Measurements from ENCODE around the gene KCNA2. TPM values are rescaled to one million over a fixed set of nuclear protein-coding genes. Genes with fewer than 3 reads are reported as not detected.

The KCNA2 gene
- polyA plus RNA-seq, 1 donor (not counting 4 experiments of a cell fraction or from before 2014, with no cell fraction given), result 0.03 TPM

DNA sequence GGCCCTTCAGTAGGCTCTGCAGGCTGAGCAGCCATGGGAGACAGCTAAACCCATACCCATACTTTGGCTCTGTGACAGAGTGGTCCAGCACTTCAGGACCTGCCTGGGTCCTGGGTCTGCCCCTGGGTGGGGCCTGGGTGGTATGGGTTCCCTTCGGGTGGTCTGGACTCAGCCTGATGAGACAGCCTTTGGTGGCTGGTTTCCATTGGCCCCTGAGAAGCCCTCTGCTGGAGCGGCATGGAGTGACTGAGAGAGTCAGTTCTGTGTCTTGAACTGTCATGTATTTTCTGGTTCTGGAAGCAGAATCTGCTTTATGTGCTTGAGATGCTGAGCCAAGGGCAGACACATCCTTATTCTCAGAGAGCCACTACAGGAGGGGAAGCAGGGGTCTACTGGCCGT lies 31.3 kb upstream of the KCNA2 start:
- Histone ChIP-seq H3K9me1 (ENCODE audit: control insufficient read depth, extremely low read depth, insufficient read depth, low read length) (no peaks in the 10 kb centered on the region), H3K27me3 (ENCODE audit: control insufficient read depth, extremely low read depth, insufficient read depth, low read length) (peaks cover 5% of the 10 kb centered on the region), H3K4me2 (ENCODE audit: control insufficient read depth, extremely low read depth, insufficient read depth, low read depth, low read length) (no peak overlapping the region), H3K9ac (ENCODE audit: control insufficient read depth, extremely low read depth, insufficient read depth, low read length) (no peak overlapping the region), H3K27ac (ENCODE audit: control insufficient read depth, insufficient read depth, low read length) (no peak overlapping the region), H3K36me3 (ENCODE audit: control insufficient read depth in 2 of 2, extremely low read depth in 1 of 2, insufficient read depth in 2 of 2, low read length in 2 of 2) (no peaks in the 10 kb centered on the region), H4K20me1 (ENCODE audit: control insufficient read depth, extremely low read depth, insufficient read depth, low read length) (no peaks in the 10 kb centered on the region), H2AFZ (ENCODE audit: control insufficient read depth, low read length) (no peak overlapping the region), H3K9me3 (ENCODE audit: control insufficient read depth, low read depth, low read length) (no peaks in the 10 kb centered on the region), H3K4me1 (ENCODE audit: control insufficient read depth, extremely low read depth, insufficient read depth, low read length) (no peaks in the 10 kb centered on the region), H3K4me3 (ENCODE audit: control insufficient read depth in 2 of 3, extremely low read depth in 1 of 3, insufficient read depth in 2 of 3, low read depth in 1 of 3, low read length in 3 of 3) (no peak overlapping the region), H3K79me2 (ENCODE audit: control insufficient read depth, insufficient read depth, low read length) (no peaks in the 10 kb centered on the region)
- DNase-seq (ENCODE audit: low read depth, low spot score), result no peak
- dilution Hi-C loops (cut with MboI; ENCODE audit: extremely low pct_ligation_motif_present, low sequenced_read_pairs), result no loop called here
- TF ChIP-seq, protein P1, sequence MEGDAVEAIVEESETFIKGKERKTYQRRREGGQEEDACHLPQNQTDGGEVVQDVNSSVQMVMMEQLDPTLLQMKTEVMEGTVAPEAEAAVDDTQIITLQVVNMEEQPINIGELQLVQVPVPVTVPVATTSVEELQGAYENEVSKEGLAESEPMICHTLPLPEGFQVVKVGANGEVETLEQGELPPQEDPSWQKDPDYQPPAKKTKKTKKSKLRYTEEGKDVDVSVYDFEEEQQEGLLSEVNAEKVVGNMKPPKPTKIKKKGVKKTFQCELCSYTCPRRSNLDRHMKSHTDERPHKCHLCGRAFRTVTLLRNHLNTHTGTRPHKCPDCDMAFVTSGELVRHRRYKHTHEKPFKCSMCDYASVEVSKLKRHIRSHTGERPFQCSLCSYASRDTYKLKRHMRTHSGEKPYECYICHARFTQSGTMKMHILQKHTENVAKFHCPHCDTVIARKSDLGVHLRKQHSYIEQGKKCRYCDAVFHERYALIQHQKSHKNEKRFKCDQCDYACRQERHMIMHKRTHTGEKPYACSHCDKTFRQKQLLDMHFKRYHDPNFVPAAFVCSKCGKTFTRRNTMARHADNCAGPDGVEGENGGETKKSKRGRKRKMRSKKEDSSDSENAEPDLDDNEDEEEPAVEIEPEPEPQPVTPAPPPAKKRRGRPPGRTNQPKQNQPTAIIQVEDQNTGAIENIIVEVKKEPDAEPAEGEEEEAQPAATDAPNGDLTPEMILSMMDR (optimal IDR thresholded peaks at IDR 0.05 in 1 of 3, IDR thresholded peaks at IDR 0.05 in 1 of 3, conservative IDR thresholded peaks at IDR 0.05 in 1 of 3; ENCODE audit: extremely low read depth in 1 of 3, insufficient read depth in 2 of 3, low read length in 3 of 3), result no peak
- TF ChIP-seq EZH2 (IDR thresholded peaks at IDR 0.05; ENCODE audit: low read length), result no peak
- no peak for FAIRE-seq

DNA sequence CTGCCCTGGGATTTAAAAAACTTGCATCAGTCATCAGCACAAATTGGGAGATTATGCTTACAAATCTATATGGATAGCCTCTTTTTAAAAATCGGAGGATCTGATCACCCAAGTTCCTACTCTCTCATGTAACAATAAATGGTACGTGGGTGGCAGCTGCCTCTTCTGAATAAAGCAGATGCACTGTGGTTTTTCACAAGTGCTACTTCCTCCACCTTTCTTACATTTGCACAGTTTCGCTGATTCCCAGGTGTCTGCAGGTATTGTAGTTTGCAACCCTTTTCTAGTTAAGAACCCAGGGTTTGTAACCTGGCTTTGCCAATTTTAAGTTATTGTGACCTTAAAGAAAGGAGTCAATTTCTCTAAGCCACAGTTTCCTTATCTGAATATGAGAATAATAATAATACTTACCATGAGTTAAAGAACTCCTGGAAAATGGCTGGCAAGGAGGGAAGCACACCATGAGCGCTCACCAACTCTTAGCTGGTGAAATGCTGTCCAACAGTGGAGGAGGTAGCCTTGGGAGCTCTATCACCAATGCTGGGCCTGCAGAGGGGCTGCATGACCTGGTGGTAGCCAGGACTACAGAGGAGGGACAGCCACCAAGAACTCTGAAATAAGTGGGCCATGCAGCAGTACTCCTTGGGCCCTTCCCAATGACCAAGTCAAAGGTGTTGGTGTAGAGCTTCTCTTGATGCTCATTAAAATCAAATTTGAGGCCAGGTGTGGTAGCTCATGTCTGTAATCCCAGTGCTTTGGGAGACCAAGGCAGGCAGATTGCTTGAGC lies 30.2 kb upstream of the KCNA2 start:
- H4K20me1 ChIP-seq (ENCODE audit: control insufficient read depth, extremely low read depth, insufficient read depth, low read length), result no peaks in the 10 kb centered on the region
- H2AFZ ChIP-seq (ENCODE audit: control insufficient read depth, low read length), result no peak overlapping the region
- H3K4me1 ChIP-seq (ENCODE audit: control insufficient read depth, extremely low read depth, insufficient read depth, low read length), result no peaks in the 10 kb centered on the region
- no peaks in the 10 kb centered on the region for H3K9me3 ChIP-seq (ENCODE audit: control insufficient read depth, low read depth, low read length)
- H3K27me3 ChIP-seq (ENCODE audit: control insufficient read depth, extremely low read depth, insufficient read depth, low read length), result peaks cover 5% of the 10 kb centered on the region
- H3K36me3 ChIP-seq (ENCODE audit: control insufficient read depth in 2 of 2, extremely low read depth in 1 of 2, insufficient read depth in 2 of 2, low read length in 2 of 2), result no peaks in the 10 kb centered on the region
- no peaks in the 10 kb centered on the region for H3K9me1 ChIP-seq (ENCODE audit: control insufficient read depth, extremely low read depth, insufficient read depth, low read length)
- H3K4me3 ChIP-seq (ENCODE audit: control insufficient read depth in 2 of 3, extremely low read depth in 1 of 3, insufficient read depth in 2 of 3, low read depth in 1 of 3, low read length in 3 of 3), result no peak overlapping the region
- DNase-seq (ENCODE audit: low read depth, low spot score), result no peak
- no peak for FAIRE-seq
- no peak overlapping the region for H3K27ac ChIP-seq (ENCODE audit: control insufficient read depth, insufficient read depth, low read length)
- H3K9ac ChIP-seq (ENCODE audit: control insufficient read depth, extremely low read depth, insufficient read depth, low read length), result no peak overlapping the region
- H3K4me2 ChIP-seq (ENCODE audit: control insufficient read depth, extremely low read depth, insufficient read depth, low read depth, low read length), result no peak overlapping the region
- no peaks in the 10 kb centered on the region for H3K79me2 ChIP-seq (ENCODE audit: control insufficient read depth, insufficient read depth, low read length)
- TF ChIP-seq EZH2 (IDR thresholded peaks at IDR 0.05; ENCODE audit: low read length), result no peak
- TF ChIP-seq, protein P1 (optimal IDR thresholded peaks at IDR 0.05 in 1 of 3, IDR thresholded peaks at IDR 0.05 in 1 of 3, conservative IDR thresholded peaks at IDR 0.05 in 1 of 3; ENCODE audit: extremely low read depth in 1 of 3, insufficient read depth in 2 of 3, low read length in 3 of 3), result no peak
- dilution Hi-C loops (cut with MboI; ENCODE audit: extremely low pct_ligation_motif_present, low sequenced_read_pairs), result no loop called here

All from keratinocyte (primary cell).